A549 (cell line): ENCODE measurements around the gene OPCML.

ENCODE experiments used
- CTCF ChIP-seq: fragments of >200 bp; sonication (Bioruptor Twin); formaldehyde crosslinking; IDR thresholded peaks from 3 replicates; pipeline ENCODE4 v1.5.1; 2016
- ELK1 ChIP-seq: fragments of 150-350 bp; IDR thresholded peaks from 2 replicates; pipeline ENCODE4 v1.6.1; 2014; ENCODE audit warnings: low read depth, mild to moderate bottlenecking, low read length
- EP300 ChIP-seq, 2 experiments: fragments of >200 bp; sonication (Bioruptor Twin); formaldehyde crosslinking; IDR thresholded peaks; 2 replicates in 1 of 2; 3 replicates in 1 of 2; pipeline ENCODE4 v1.6.1; 2016 to 2017
- MAFK ChIP-seq: fragments of 450-650 bp; IDR thresholded peaks from 2 replicates; pipeline ENCODE4 v1.6.1; 2014; ENCODE audit not compliant: partially characterized antibody
- MYC ChIP-seq: IDR thresholded peaks from 2 replicates; pipeline ENCODE4 v1.6.1; 2012; ENCODE audit warnings: mild to moderate bottlenecking, inconsistent platforms, low read length, improper control_type of control experiment, borderline replicate concordance
- POLR2A ChIP-seq: IDR thresholded peaks from 2 replicates; pipeline ENCODE4 v1.6.1; 2012; ENCODE audit warnings: mild to moderate bottlenecking, low read length
- REST ChIP-seq: fragments of 200-600 bp; sonication (generic); IDR thresholded peaks from 2 replicates; pipeline ENCODE4 v1.6.1; 2016; ENCODE audit warnings: antibody characterized with exemption, mild to moderate bottlenecking, moderate library complexity
- SREBF2 ChIP-seq: fragments of 450-650 bp; IDR thresholded peaks from 2 replicates; pipeline ENCODE4 v1.6.1; 2014; ENCODE audit warnings: mild to moderate bottlenecking, moderate library complexity
- ZC3H11A ChIP-seq: fragments of 450-650 bp; IDR thresholded peaks from 2 replicates; pipeline ENCODE4 v1.6.1; 2014; ENCODE audit warnings: antibody characterized with exemption, mild to moderate bottlenecking
- ZFP36 ChIP-seq: fragments of 450-650 bp; IDR thresholded peaks from 2 replicates; pipeline ENCODE4 v1.6.1; 2014; ENCODE audit warnings: borderline replicate concordance; ENCODE audit not compliant: partially characterized antibody

GRCh38 chr11:132994966-132995365 lies 537.3 kb downstream of the OPCML start:
- TF ChIP-seq CTCF (no peak), MYC (no peak), SREBF2 (no peak), MAFK (no peak), ZFP36 (no peak), EP300 (IDR thresholded peaks at IDR 0.05) (no peak), ELK1 (no peak), POLR2A (no peak), REST (no peak), ZC3H11A (no peak)
